Measurements from ENCODE around the gene CAPS2. TPM values are rescaled to one million over a fixed set of nuclear protein-coding genes. Genes with fewer than 3 reads are reported as not detected.

CAPS2 gene
- total RNA-seq, 2 experiments from 2014 or later = not detected

- Histone ChIP-seq H3K9me3 (ENCODE audit: low read length) (no peaks in the 10 kb centered on the region), H3K79me2 (ENCODE audit: insufficient read depth, low read depth, low read length) (no peaks in the 10 kb centered on the region), H2AFZ (ENCODE audit: low read length) (no peak overlapping the region), H3K4me1 (ENCODE audit: insufficient read depth, low read length, poor library complexity, severe bottlenecking) (no peaks in the 10 kb centered on the region), H4K20me1 (ENCODE audit: insufficient read depth, low read length) (no peaks in the 10 kb centered on the region), H3K36me3 (ENCODE audit: insufficient read depth, low read length) (no peaks in the 10 kb centered on the region), H3K27ac (ENCODE audit: low read depth, low read length, poor library complexity, severe bottlenecking) (no peak overlapping the region), H3K4me2 (ENCODE audit: low read length) (no peak overlapping the region), H3K4me3 (ENCODE audit: low read depth, low read length, poor library complexity, severe bottlenecking) (no peak overlapping the region), H3K9me2 (ENCODE audit: insufficient read depth, low read length) (no peaks in the 10 kb centered on the region)
- ChIA-PET CTCF (ENCODE audit: unreplicated experiment) (no interaction called here), POLR2A (interaction anchor here (0.5 kb wide), 1 partner anchor 75 kb away, joined by 3 read pairs; no protein-coding TSS in a partner anchor)
- intact Hi-C loops (cut with micrococcal nuclease; ENCODE audit: unreplicated experiment) = no loop called here
- no peak for TF ChIP-seq EZH2phosphoT487 (IDR thresholded peaks at IDR 0.05; ENCODE audit: borderline replicate concordance, low read depth, low read length)
- TF ChIP-seq, protein P1, sequence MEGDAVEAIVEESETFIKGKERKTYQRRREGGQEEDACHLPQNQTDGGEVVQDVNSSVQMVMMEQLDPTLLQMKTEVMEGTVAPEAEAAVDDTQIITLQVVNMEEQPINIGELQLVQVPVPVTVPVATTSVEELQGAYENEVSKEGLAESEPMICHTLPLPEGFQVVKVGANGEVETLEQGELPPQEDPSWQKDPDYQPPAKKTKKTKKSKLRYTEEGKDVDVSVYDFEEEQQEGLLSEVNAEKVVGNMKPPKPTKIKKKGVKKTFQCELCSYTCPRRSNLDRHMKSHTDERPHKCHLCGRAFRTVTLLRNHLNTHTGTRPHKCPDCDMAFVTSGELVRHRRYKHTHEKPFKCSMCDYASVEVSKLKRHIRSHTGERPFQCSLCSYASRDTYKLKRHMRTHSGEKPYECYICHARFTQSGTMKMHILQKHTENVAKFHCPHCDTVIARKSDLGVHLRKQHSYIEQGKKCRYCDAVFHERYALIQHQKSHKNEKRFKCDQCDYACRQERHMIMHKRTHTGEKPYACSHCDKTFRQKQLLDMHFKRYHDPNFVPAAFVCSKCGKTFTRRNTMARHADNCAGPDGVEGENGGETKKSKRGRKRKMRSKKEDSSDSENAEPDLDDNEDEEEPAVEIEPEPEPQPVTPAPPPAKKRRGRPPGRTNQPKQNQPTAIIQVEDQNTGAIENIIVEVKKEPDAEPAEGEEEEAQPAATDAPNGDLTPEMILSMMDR (conservative IDR thresholded peaks at IDR 0.05; ENCODE audit: low read length) = no peak
- no peak for DNase-seq (ENCODE audit: low spot score)
- BruUV-seq (replicated peaks) = no TSS peak
Observed at GRCh38 chr12:75294336-75294735, 35.8 kb downstream of the CAPS2 start.

DNA sequence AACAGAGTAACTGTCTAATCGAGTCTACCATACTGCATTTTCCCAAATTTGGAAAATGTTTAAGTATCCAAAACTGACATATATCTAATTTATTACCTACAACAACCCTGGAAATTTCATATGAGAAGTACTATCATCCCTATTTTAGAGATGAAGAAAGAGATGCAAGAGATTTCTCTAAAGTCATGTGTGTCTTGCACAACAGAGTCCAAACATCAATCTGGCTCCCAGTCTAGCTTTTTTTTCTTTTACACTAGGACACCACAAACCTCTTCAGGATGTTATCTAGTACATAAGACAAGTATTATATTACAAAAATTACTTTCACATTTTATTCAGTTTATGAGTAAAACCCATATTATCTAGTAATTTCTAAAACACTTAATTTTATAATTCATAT is 39.1 kb downstream of the CAPS2 start:
- intact Hi-C loops (cut with micrococcal nuclease; ENCODE audit: unreplicated experiment) = no loop called here

GRCh38 chr12:75289753-75290152 is 40.4 kb downstream of the CAPS2 start:
- Histone ChIP-seq H3K36me3 (ENCODE audit: insufficient read depth, low read length) (no peaks in the 10 kb centered on the region), H3K4me2 (ENCODE audit: low read length) (no peak overlapping the region), H3K27ac (ENCODE audit: low read depth, low read length, poor library complexity, severe bottlenecking) (no peak overlapping the region), H3K4me3 (ENCODE audit: low read depth, low read length, poor library complexity, severe bottlenecking) (no peak overlapping the region), H3K9me2 (ENCODE audit: insufficient read depth, low read length) (no peaks in the 10 kb centered on the region), H3K4me1 (ENCODE audit: insufficient read depth, low read length, poor library complexity, severe bottlenecking) (no peaks in the 10 kb centered on the region), H3K9me3 (ENCODE audit: low read length) (no peaks in the 10 kb centered on the region), H2AFZ (ENCODE audit: low read length) (no peak overlapping the region), H3K79me2 (ENCODE audit: insufficient read depth, low read depth, low read length) (no peaks in the 10 kb centered on the region), H4K20me1 (ENCODE audit: insufficient read depth, low read length) (no peaks in the 10 kb centered on the region)
- DNase-seq (ENCODE audit: low spot score) = no peak
- no peak for TF ChIP-seq EZH2phosphoT487 (IDR thresholded peaks at IDR 0.05; ENCODE audit: borderline replicate concordance, low read depth, low read length)
- TF ChIP-seq, protein P1 (conservative IDR thresholded peaks at IDR 0.05; ENCODE audit: low read length) = peak; percentile 45; the same call in 1 of the 2 replicates
- ChIA-PET CTCF (ENCODE audit: unreplicated experiment) (no interaction called here), POLR2A (no interaction called here)
- no TSS peak for BruUV-seq (replicated peaks)
- intact Hi-C loops (cut with micrococcal nuclease; ENCODE audit: unreplicated experiment) = no loop called here

More for the DNA sequence above, 39.1 kb downstream of the CAPS2 start:
- Histone ChIP-seq H3K9me3 (ENCODE audit: low read length) (no peaks in the 10 kb centered on the region), H3K36me3 (ENCODE audit: insufficient read depth, low read length) (no peaks in the 10 kb centered on the region), H3K79me2 (ENCODE audit: insufficient read depth, low read depth, low read length) (no peaks in the 10 kb centered on the region), H3K4me1 (ENCODE audit: insufficient read depth, low read length, poor library complexity, severe bottlenecking) (no peaks in the 10 kb centered on the region), H3K4me2 (ENCODE audit: low read length) (no peak overlapping the region), H3K4me3 (ENCODE audit: low read depth, low read length, poor library complexity, severe bottlenecking) (no peak overlapping the region), H2AFZ (ENCODE audit: low read length) (no peak overlapping the region), H4K20me1 (ENCODE audit: insufficient read depth, low read length) (no peaks in the 10 kb centered on the region), H3K27ac (ENCODE audit: low read depth, low read length, poor library complexity, severe bottlenecking) (no peak overlapping the region), H3K9me2 (ENCODE audit: insufficient read depth, low read length) (no peaks in the 10 kb centered on the region)
- BruUV-seq (replicated peaks) = no TSS peak
- no peak for DNase-seq (ENCODE audit: low spot score)
- CTCF ChIA-PET (ENCODE audit: unreplicated experiment) = no interaction called here
- TF ChIP-seq, protein P1 (conservative IDR thresholded peaks at IDR 0.05; ENCODE audit: low read length) = no peak
- TF ChIP-seq EZH2phosphoT487 (IDR thresholded peaks at IDR 0.05; ENCODE audit: borderline replicate concordance, low read depth, low read length) = no peak
- POLR2A ChIA-PET = interaction anchor here (0.6 to 0.7 kb wide), 2 partner anchors 11 to 1248 kb away, joined by 3 to 4 read pairs; no protein-coding TSS in a partner anchor

All from OCI-LY7 (cell line).